ENCODE measurements around the gene SH3BGR.

DNA sequence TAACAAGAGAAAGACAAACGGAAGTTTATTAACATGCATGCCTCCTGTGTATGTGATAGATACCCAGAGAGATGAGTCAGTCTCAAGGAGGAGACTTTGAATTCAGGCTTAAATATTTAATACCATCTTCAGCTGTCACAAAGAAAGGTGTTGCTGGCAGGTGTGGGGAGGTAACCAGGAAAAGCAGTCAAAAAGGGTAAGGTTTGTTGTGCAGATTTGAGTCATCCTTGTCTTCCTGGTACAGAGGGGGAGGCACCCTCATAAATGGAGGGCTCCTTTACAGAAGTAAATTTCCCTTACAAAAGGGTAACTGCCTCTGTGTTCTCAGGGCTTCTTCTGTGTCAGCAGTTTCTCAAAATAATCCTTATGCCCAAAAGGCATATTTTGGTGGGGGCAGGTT, 85.8 kb downstream of the SH3BGR start:
- no peak for TF ChIP-seq CTCF (IDR thresholded peaks at IDR 0.05; ENCODE audit: low read depth, low read length, poor library complexity, severe bottlenecking)
- TF ChIP-seq EZH2phosphoT487 (IDR thresholded peaks at IDR 0.05; ENCODE audit: borderline replicate concordance, low read length) = no peak
